Tibial nerve (tissue), 4 donors: ENCODE data around the gene MECP2. TPM values are rescaled to one million over a fixed set of nuclear protein-coding genes. Genes with fewer than 3 reads are reported as not detected.

Experiments used
- DNase-seq, 2 donors: peaks; one replicate each; pipeline ENCODE4 v3.0.0-alpha.2; 2019; ENCODE audit warnings: low spot score in 2 of 2
- H3K27ac ChIP-seq, 4 donors: fragments of 200-600 bp; sonication (generic) in 3 of 4; one replicate each; pipeline ENCODE4 v1.5.1; 2017 to 2019; ENCODE audit warnings: mild to moderate bottlenecking in 1 of 4
- H3K27me3 ChIP-seq, 2 donors: fragments of 200-600 bp; sonication (generic) in 1 of 2; one replicate each; pipeline versions ENCODE4 v1.5.1 to v1.6.0; 2017 to 2019
- H3K36me3 ChIP-seq, 3 donors: fragments of 200-600 bp; sonication (generic); one replicate each; pipeline ENCODE4 v1.5.1; 2018 to 2019
- H3K4me1 ChIP-seq, 4 donors: fragments of 200-600 bp; sonication (generic) in 3 of 4; one replicate each; pipeline ENCODE4 v1.5.1; 2017 to 2019
- H3K4me3 ChIP-seq, 4 donors: fragments of 200-600 bp; sonication (generic) in 3 of 4; one replicate each; pipeline ENCODE4 v1.5.1; 2017 to 2019; ENCODE audit warnings: mild to moderate bottlenecking in 1 of 4, moderate library complexity in 1 of 4
- H3K9me3 ChIP-seq, 4 donors: fragments of 200-600 bp; sonication (generic) in 3 of 4; one replicate each; pipeline ENCODE4 v1.5.1; 2017 to 2019
- CTCF ChIP-seq, 5 experiments: fragments of 200-600 bp in 3 of 5; fragments of 450-650 bp in 2 of 5; sonication (generic) in 3 of 5; IDR thresholded peaks; one replicate each; pipeline ENCODE4 v1.5.1; 2016 to 2019; ENCODE audit warnings: antibody characterized with exemption in 5 of 5, mild to moderate bottlenecking in 3 of 5, moderate library complexity in 2 of 5
- EP300 ChIP-seq, 2 donors: sonication (generic); formaldehyde crosslinking; IDR thresholded peaks; one replicate each; pipeline ENCODE4 v1.6.1; 2017; ENCODE audit warnings: antibody characterized with exemption in 2 of 2, mild to moderate bottlenecking in 1 of 2
- POLR2A ChIP-seq, 2 donors: fragments of 450-650 bp; IDR thresholded peaks; one replicate each; pipeline ENCODE4 v1.6.1; 2017; ENCODE audit warnings: antibody characterized with exemption in 2 of 2, mild to moderate bottlenecking in 2 of 2, moderate library complexity in 2 of 2
- WGBS, 2 donors: methylation state at CpG; one replicate each; pipeline ENCODE4 v1.1.5; 2018; 5-methylcytosine and 5-hydroxymethylcytosine counted together
- total RNA-seq, 4 donors: library from RNA; depleted of rRNA; stranded (reverse); fragments of >200 nt; gene quantifications; one replicate each; pipeline ENCODE4 v1.1.0, GENCODE V29; 2016

The MECP2 gene
- total RNA-seq, 4 donors from 2014 or later = 71.6 to 96.5 (median 83.1) TPM

- Histone ChIP-seq H3K4me1 (no peaks in the 10 kb centered on the region), H3K27ac (no peak overlapping the region), H3K4me3 (no peak overlapping the region), H3K27me3 (no peaks in the 10 kb centered on the region), H3K36me3 (no peaks in the 10 kb centered on the region), H3K9me3 (no peaks in the 10 kb centered on the region)
- WGBS, 2 donors = 83 to 85% methylated on average over 10 of the region's 10 CpGs
- no peak for TF ChIP-seq EP300 (IDR thresholded peaks at IDR 0.05)
- no peak for TF ChIP-seq CTCF (IDR thresholded peaks at IDR 0.05)
- TF ChIP-seq POLR2A (IDR thresholded peaks at IDR 0.05) = no peak
- DNase-seq = no peak
These were observed 103.5 kb downstream of the MECP2 start for GRCh38 chrX:153993978-153994377.

- no peak for TF ChIP-seq POLR2A (IDR thresholded peaks at IDR 0.05)
- TF ChIP-seq CTCF (IDR thresholded peaks at IDR 0.05) = no peak
- no peak for TF ChIP-seq EP300 (IDR thresholded peaks at IDR 0.05)
- no peaks in the 10 kb centered on the region for H3K9me3 ChIP-seq
- no peak overlapping the region for H3K27ac ChIP-seq
- DNase-seq = no peak
- H3K4me3 ChIP-seq = no peak overlapping the region
- H3K36me3 ChIP-seq = no peaks in the 10 kb centered on the region
- no peaks in the 10 kb centered on the region for H3K27me3 ChIP-seq
- no peaks in the 10 kb centered on the region for H3K4me1 ChIP-seq
- WGBS, 2 donors = 83 to 87% methylated on average over 11 to 12 of the region's 12 CpGs
These were observed 104.4 kb downstream of the MECP2 start for GRCh38 chrX:153993079-153993478.

GRCh38 chrX:153992180-153992579 lies 105.3 kb downstream of the MECP2 start:
- WGBS, 2 donors = 93 to 94% methylated on average over 8 of the region's 8 CpGs
- TF ChIP-seq CTCF (IDR thresholded peaks at IDR 0.05) (no peak), EP300 (IDR thresholded peaks at IDR 0.05) (no peak), POLR2A (IDR thresholded peaks at IDR 0.05) (no peak)
- no peaks in the 10 kb centered on the region for H3K27me3 ChIP-seq
- no peak overlapping the region for H3K4me3 ChIP-seq
- no peak overlapping the region for H3K27ac ChIP-seq
- no peaks in the 10 kb centered on the region for H3K4me1 ChIP-seq
- DNase-seq = no peak
- no peaks in the 10 kb centered on the region for H3K9me3 ChIP-seq
- no peaks in the 10 kb centered on the region for H3K36me3 ChIP-seq

- Histone ChIP-seq H3K4me1 (no peaks in the 10 kb centered on the region), H3K36me3 (no peaks in the 10 kb centered on the region), H3K27me3 (no peaks in the 10 kb centered on the region), H3K4me3 (no peak overlapping the region), H3K9me3 (no peaks in the 10 kb centered on the region), H3K27ac (no peak overlapping the region)
- 91 to 98% methylated on average over 3 of the region's 3 CpGs for WGBS, 2 donors
- DNase-seq = no peak
- TF ChIP-seq EP300 (IDR thresholded peaks at IDR 0.05) = no peak
- no peak for TF ChIP-seq POLR2A (IDR thresholded peaks at IDR 0.05)
- no peak for TF ChIP-seq CTCF (IDR thresholded peaks at IDR 0.05)
These were observed 106.4 kb downstream of the MECP2 start for GRCh38 chrX:153991013-153991580.

- Histone ChIP-seq H3K4me3 (no peak overlapping the region), H3K27ac (no peak overlapping the region), H3K36me3 (no peaks in the 10 kb centered on the region), H3K27me3 (no peaks in the 10 kb centered on the region), H3K4me1 (peaks cover 0 to 7% (median 3%) of the 10 kb centered on the region in 4 donors), H3K9me3 (no peaks in the 10 kb centered on the region)
- TF ChIP-seq CTCF (IDR thresholded peaks at IDR 0.05) (no peak), EP300 (IDR thresholded peaks at IDR 0.05) (no peak), POLR2A (IDR thresholded peaks at IDR 0.05) (no peak)
- DNase-seq = no peak
- WGBS, 2 donors = 89 to 94% methylated on average over 11 to 14 of the region's 14 CpGs
These were observed 107.4 kb downstream of the MECP2 start for GRCh38 chrX:153989973-153990655.
